Epithelial cell of prostate (primary cell): ENCODE measurements around the gene NPAS2.

ENCODE experiments used
- DNase-seq: peaks from one replicate; pipeline ENCODE4 v3.0.0-alpha.2; 2011; ENCODE audit warnings: low read depth, low spot score
- H3K27ac ChIP-seq: fragments of 450-650 bp; 2 replicates; pipeline ENCODE4 v1.5.1; 2017; ENCODE audit warnings: mild to moderate bottlenecking

Gene NPAS2

DNA sequence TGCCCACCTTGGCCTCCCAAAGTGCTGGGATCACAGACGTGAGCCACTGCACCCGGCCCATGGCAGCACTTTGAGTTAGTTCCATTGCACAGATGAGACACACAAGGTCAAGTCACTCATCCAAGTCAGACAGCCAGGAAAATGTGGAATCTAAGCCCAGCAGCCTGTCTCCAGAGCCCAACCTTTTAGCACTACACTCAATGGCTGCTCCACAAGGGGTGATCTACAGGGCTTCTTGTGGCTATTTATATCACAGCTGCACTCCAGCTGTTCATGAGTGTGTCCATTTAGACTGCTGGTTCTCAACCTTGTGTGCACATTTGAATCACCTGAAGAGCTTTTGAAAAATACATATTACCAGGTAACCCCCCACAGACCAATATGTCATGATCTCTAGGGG, 109.2 kb downstream of the NPAS2 start:
- DNase-seq, result no peak

DNA sequence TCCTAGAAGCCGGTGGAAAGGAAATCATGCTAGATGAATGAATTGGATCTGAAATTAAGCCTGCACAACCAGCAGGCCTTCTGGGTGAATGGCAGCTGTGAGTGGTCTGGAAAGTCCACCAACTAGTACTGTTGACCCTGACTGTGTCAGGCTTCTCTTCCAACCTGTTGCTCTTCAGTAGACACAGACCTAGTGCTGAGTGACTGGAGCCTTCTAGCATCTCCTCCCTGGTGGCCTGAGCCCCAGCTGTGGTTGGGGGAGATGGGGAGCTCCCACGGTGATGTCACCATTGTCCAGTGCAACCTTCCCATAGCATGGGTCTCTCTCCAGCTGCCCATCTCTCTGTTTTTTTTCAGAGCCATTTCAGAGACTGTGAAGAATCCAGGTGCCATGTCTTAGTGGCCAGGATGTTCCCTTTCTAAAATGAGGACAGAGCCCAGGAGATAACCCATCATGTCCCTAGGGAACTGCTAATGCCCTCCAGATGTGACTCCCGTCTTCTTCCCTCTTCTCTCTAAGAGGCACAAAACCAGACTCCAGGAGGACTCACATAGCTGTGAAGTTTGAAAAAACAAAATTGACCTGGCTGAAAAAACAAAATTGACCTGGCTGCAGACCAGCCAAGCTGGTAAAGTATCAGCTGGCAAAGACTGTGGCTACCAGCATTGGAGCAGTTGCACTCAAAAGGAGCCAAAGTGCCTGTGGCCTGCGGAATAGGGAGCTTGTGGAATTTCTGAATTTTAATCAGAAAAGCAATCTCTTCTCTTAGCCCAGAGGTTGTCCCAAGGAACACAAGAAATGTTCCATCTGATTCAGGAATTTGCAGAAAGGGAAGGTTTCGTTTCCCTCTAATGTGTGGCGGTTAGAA, 114.8 kb downstream of the NPAS2 start:
- no peak overlapping the region for H3K27ac ChIP-seq
- DNase-seq, result no peak

More for the DNA sequence above, 109.2 kb downstream of the NPAS2 start:
- no peak overlapping the region for H3K27ac ChIP-seq

DNA sequence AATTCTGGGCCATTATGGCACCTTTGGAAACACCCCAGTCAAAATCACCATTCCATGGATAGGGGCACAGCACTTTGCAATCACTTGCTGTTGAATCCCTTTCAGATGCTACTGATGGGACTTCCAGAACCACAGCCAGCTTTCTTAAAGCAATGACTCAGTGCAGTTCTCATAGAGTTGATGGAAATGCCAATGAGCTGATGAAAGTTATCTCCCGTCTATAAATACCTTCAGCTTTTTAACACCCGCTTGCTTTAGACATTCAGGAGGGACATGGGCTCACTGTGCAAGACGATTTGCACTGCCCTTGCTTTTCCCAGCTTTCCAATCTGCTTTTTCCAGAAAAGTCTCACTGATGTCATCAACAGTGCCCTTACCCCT, 115.4 kb downstream of the NPAS2 start:
- H3K27ac ChIP-seq, result no peak overlapping the region
- DNase-seq, result no peak

- H3K27ac ChIP-seq, result no peak overlapping the region
- no peak for DNase-seq
Observed at GRCh38 chr2:100936070-100936741, 116.3 kb downstream of the NPAS2 start.

GRCh38 chr2:100936972-100937542, 117.1 kb downstream of the NPAS2 start:
- no peak overlapping the region for H3K27ac ChIP-seq
- no peak for DNase-seq

GRCh38 chr2:100938031-100939026, 118.4 kb downstream of the NPAS2 start:
- DNase-seq, result no peak
- no peak overlapping the region for H3K27ac ChIP-seq

GRCh38 chr2:100939445-100939844, 119.5 kb downstream of the NPAS2 start:
- no peak for DNase-seq
- no peak overlapping the region for H3K27ac ChIP-seq

DNA sequence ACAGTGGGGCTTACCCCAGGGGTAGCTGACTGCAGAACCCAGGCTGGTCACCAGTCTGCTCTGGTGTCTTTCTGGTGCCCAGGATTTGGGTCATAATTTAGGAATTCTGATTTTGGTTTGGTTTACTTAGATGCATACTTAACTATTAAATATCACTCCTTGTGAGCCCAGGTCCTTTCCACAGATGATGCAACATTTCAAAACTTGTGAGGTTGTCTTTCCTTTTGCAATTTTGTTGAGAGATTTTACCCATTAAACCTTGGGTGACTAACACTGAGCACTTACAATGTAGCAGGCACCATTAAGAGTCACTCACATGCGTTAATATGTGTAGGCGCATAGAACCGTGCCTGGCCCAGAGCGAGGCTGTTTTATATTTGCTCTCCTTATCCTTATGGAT, 120.3 kb downstream of the NPAS2 start:
- H3K27ac ChIP-seq, result no peak overlapping the region
- no peak for DNase-seq

DNA sequence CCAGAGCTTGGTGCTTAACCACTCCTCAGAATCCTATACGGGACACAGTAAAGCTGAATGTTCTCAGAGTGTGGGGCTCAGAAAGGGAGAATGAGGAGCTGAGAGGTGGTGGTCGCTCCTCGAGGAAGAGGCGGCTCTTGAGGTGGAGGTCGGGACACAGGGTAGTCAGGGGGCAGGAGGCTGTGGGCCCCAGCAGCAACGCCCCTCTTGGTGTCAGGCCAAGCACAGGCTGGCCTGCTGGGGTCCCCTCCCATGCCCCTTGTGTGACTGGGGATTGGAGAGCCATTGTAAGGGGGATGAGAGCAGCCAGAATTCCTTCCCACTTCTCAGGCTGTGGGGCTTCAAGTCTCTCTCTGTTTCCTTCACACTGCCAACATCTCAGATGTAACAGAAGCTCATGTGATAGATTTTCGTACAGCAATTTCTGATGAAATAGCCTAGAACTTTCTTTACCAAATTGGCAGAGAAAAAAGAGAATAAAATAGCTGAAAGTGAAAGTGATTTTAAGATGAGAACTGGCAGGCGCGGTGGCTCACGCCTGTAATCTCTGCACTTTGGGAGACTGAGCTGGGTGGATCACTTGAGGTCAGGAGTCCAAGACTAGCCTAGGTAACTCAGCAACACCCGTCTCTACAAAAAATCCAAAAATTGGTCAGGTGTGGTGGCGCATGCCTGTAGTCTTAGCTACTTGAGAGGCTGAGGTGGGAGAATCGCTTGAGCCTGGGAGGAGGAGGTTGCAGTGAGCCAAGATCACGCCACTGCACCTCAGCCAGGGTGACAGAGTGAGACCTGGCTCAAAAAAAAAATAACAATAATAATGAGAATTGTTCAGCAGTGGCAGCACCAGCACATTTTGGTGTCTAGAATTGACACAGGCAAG, 121.1 kb downstream of the NPAS2 start:
- no peak for DNase-seq
- H3K27ac ChIP-seq, result no peak overlapping the region

DNA sequence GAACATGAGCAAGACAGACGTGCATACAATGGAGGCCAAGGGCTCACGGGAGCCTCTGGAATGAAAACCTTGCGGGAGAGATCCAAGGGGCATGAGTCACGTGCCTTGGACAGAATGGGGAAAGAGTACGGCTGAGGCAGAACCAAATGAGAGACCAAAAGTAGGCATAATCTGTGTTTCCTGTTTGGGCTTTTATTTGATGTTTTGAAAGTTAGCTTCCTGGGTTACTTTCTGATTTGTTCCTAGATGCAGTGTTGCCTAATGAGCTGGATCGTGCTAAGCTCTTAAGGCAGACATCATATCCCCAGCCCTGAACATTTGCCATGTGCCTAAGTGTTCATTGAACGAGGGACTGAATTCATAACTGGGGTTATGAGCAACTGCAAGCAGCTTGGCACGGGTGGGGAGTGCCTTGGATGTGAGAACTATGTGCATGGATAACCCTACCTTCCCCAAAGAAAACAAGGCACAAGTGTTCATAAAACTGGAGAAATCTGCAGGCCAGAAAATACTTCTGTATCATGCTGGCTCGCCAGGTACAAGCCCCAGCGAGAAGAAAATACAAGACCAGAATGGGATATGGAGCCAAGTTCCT, 121.8 kb downstream of the NPAS2 start:
- H3K27ac ChIP-seq, result no peak overlapping the region
- no peak for DNase-seq

- no peak overlapping the region for H3K27ac ChIP-seq
- no peak for DNase-seq
Observed at GRCh38 chr2:100944617-100945432, 124.9 kb downstream of the NPAS2 start.

DNA sequence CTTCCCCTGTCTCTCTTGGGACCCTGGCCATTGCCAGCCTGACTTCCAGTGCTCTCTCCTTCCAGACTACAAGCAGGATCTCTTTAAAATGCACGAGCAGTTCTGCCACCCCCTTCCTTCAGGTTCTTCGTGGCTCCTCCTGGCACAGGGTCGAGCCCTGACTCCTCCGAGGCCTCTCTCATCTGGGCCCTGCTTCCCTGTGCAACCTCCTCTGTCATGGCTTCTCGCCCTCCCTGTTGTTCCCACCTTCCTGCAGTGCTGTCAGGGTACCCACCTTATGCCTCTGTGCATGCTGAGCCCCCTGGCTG, 125.4 kb downstream of the NPAS2 start:
- DNase-seq, result no peak
- H3K27ac ChIP-seq, result no peak overlapping the region

DNA sequence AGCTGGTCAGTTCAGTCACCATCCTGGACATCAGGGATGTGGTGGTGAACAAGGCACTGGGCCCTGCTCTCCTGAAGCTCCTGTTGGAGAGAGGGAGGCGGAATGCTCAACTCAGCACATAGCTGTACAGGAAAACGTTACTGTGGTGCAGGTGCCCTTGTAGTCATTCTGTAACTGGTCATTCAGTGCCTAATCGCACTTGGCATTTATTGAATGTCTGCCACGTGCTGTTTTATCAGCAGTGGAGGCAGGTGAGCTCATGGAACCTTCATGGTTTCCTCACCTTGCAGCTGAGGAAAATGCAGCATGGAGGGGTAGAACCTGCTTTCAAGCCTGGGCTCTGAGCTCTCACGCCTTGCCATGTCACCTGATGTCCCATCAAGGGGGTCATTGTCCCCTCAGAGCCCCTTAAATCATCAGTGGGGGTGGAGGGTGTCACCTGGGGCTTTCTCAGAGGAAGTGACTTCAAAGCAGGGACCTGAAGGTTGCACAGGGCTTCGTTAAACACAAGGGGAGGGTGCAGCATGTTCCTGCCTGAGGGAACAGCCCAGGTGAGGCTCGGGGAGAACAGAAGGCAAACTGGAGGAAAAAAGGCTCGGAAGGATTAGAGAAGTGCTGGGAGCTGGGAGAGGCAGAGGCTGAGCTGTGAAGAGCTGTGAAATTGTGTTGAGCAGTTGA, 126.1 kb downstream of the NPAS2 start:
- no peak overlapping the region for H3K27ac ChIP-seq
- no peak for DNase-seq

- H3K27ac ChIP-seq, result no peak overlapping the region
- no peak for DNase-seq
Observed at GRCh38 chr2:100948942-100949811, 129.2 kb downstream of the NPAS2 start.

DNA sequence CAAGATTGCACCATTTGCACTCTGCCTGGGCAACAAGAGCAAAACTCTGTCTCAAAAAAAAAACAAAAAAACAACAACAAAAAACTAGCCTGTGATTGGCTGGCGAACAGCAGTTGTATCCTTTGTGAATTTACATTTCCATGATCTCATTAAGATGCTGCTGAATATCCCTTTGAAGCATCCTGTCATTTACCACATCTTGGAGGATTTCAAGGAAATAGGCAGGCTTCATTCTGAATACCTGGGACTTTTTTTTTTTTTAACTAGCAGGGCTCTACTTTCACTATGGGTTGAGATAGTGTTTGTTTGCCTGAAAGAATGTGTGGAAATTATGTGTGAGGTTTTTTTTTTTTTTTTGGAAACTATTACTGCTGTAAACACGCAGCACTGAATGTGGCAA, 132.6 kb downstream of the NPAS2 start:
- DNase-seq, result no peak
- H3K27ac ChIP-seq, result no peak overlapping the region

DNA sequence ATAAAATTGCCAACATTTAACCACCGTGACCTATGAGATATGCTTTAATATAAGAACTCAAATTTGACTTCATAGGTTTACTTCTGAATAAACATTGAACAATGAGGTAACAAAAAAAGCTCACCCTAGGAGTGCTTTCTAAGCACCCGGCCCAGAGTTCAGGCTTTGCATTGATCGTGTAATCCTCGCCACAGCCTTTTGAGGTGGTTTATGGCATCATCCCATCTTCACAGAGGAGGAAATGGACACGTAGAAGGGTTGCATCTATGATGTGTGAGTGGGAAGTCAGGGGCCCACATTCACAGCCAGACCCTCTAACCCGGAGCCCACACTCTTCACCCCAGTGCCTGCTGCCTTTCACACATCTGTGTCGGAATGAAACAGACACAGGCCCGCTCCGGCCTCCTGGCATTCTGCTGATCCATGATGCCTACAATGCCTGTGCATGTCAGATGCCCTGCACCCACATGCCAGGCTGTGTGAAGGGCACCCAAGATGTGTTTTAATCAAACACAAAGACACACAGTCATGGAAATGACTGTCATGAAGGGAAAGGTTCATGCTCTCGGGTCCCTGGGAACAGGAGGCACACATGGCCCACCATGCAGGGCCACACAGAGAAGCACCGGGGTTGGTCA, 133.6 kb downstream of the NPAS2 start:
- H3K27ac ChIP-seq, result no peak overlapping the region
- DNase-seq, result no peak
